Upper lobe of left lung (tissue), 6 donors: ENCODE results near the gene PTPN12. TPM values are rescaled to one million over a fixed set of nuclear protein-coding genes. Genes with fewer than 3 reads are reported as not detected.

Source experiments
- ATAC-seq, 2 donors: fragments of 200-7000 bp; cut with Tn5 transposase; one replicate each; pipeline ENCODE4 v1.9.1; 2022; ENCODE audit warnings: mild to moderate bottlenecking in 2 of 2, moderate library complexity in 2 of 2; ENCODE audit not compliant: low FRiP score in 2 of 2
- DNase-seq, 2 donors: peaks; one replicate each; pipeline ENCODE4 v3.0.0-alpha.2; 2019 to 2020
- H3K27ac ChIP-seq, 4 donors: fragments of 200-600 bp; sonication (generic); one replicate each; pipeline ENCODE4 v1.5.1; 2016 to 2019
- H3K27me3 ChIP-seq, 4 donors: fragments of 200-600 bp; sonication (generic); one replicate each; pipeline ENCODE4 v1.5.1; 2017 to 2019
- H3K36me3 ChIP-seq, 4 donors: fragments of 200-600 bp; sonication (generic); one replicate each; pipeline ENCODE4 v1.5.1; 2016 to 2019
- H3K4me1 ChIP-seq, 4 donors: fragments of 200-600 bp; sonication (generic); one replicate each; pipeline ENCODE4 v1.5.1; 2018 to 2019
- H3K4me3 ChIP-seq, 4 donors: fragments of 200-600 bp; sonication (generic); one replicate each; pipeline ENCODE4 v1.5.1; 2017 to 2019; ENCODE audit warnings: mild to moderate bottlenecking in 2 of 4, moderate library complexity in 1 of 4
- H3K9me3 ChIP-seq, 4 donors: fragments of 200-600 bp; sonication (generic); one replicate each; pipeline ENCODE4 v1.5.1; 2018 to 2019
- CTCF ChIP-seq, 6 experiments: fragments of 450-650 bp in 4 of 6; fragments of 200-600 bp in 2 of 6; sonication (generic) in 2 of 6; IDR thresholded peaks; one replicate each; pipeline ENCODE4 v1.5.1; 2016 to 2019; ENCODE audit warnings: antibody characterized with exemption in 6 of 6
- EP300 ChIP-seq, 4 donors: sonication (generic); formaldehyde crosslinking; IDR thresholded peaks; one replicate each; pipeline ENCODE4 v1.5.1; 2017; ENCODE audit warnings: antibody characterized with exemption in 4 of 4, control low read depth in 2 of 4
- POLR2A ChIP-seq, 4 donors: fragments of 450-650 bp; IDR thresholded peaks; one replicate each; pipeline ENCODE4 v1.5.1; 2016 to 2017; ENCODE audit warnings: antibody characterized with exemption in 4 of 4, mild to moderate bottlenecking in 2 of 4
- POLR2AphosphoS5 ChIP-seq, 2 donors: sonication (generic); formaldehyde crosslinking; IDR thresholded peaks; one replicate each; pipeline ENCODE4 v1.5.1; 2017; ENCODE audit warnings: antibody characterized with exemption in 2 of 2
- WGBS, 2 donors: methylation state at CpG; one replicate each; pipeline ENCODE4 v1.1.5; 2017 to 2018; 5-methylcytosine and 5-hydroxymethylcytosine counted together
- total RNA-seq, 6 donors: library from RNA; depleted of rRNA in 4 of 6; stranded (reverse); fragments of >200 nt in 4 of 6; gene quantifications; one replicate each; pipeline versions ENCODE4 v1.1.0 to v1.2.1, GENCODE V29; 2016 to 2021
- donor health status: DM: no; HTN: no; CAD: no; lungs with moderate emphysema.
- donor health status: DM: no; HTN: yes; CAD: no; lungs with severe emphysema.

The PTPN12 gene
- total RNA-seq, 6 donors from 2014 or later: 104 to 211 (median 136) TPM

- WGBS, 2 donors: 61 to 70% methylated on average over 5 of the region's 5 CpGs
- no peak for TF ChIP-seq POLR2A (IDR thresholded peaks at IDR 0.05)
- TF ChIP-seq EP300 (IDR thresholded peaks at IDR 0.05): no peak
- TF ChIP-seq POLR2AphosphoS5 (IDR thresholded peaks at IDR 0.05): no peak
- TF ChIP-seq CTCF (IDR thresholded peaks at IDR 0.05): no peak
- Histone ChIP-seq H3K36me3 (peaks cover 2 to 30% (median 8%) of the 10 kb centered on the region in 4 donors), H3K27me3 (no peaks in the 10 kb centered on the region), H3K4me1 (peaks cover 0 to 11% (median 3%) of the 10 kb centered on the region in 4 donors), H3K4me3 (no peak overlapping the region), H3K9me3 (no peaks in the 10 kb centered on the region), H3K27ac (no peak overlapping the region)
- DNase-seq (no peak), ATAC-seq (no peak)
Observed at GRCh38 chr7:77661816-77662215, 124.7 kb downstream of the PTPN12 start.

- no peak for TF ChIP-seq POLR2A (IDR thresholded peaks at IDR 0.05)
- TF ChIP-seq CTCF (IDR thresholded peaks at IDR 0.05): no peak
- TF ChIP-seq POLR2AphosphoS5 (IDR thresholded peaks at IDR 0.05): no peak
- no peak for TF ChIP-seq EP300 (IDR thresholded peaks at IDR 0.05)
- WGBS, 2 donors: 89 to 100% methylated on average over 2 of the region's 2 CpGs
- Histone ChIP-seq H3K36me3 (peaks cover 0 to 27% (median 6%) of the 10 kb centered on the region in 4 donors), H3K4me3 (no peak overlapping the region), H3K4me1 (peaks cover 0 to 7% (median 2%) of the 10 kb centered on the region in 4 donors), H3K27me3 (no peaks in the 10 kb centered on the region), H3K27ac (no peak overlapping the region), H3K9me3 (no peaks in the 10 kb centered on the region)
- DNase-seq (no peak), ATAC-seq (no peak)
Observed at GRCh38 chr7:77662869-77663268, 125.8 kb downstream of the PTPN12 start.

- peak overlapping the region in 1 of 4 donors; percentile 23 for H3K27ac ChIP-seq
- DNase-seq (no peak), ATAC-seq (no peak)
- no peaks in the 10 kb centered on the region for H3K9me3 ChIP-seq
- H3K4me3 ChIP-seq: no peak overlapping the region
- TF ChIP-seq POLR2AphosphoS5 (IDR thresholded peaks at IDR 0.05) (no peak), EP300 (IDR thresholded peaks at IDR 0.05) (no peak), POLR2A (IDR thresholded peaks at IDR 0.05) (no peak), CTCF (IDR thresholded peaks at IDR 0.05) (no peak)
- H3K27me3 ChIP-seq: no peaks in the 10 kb centered on the region
- peaks cover 0 to 5% (median 1%) of the 10 kb centered on the region in 4 donors for H3K4me1 ChIP-seq
- peaks cover 0 to 22% (median 3%) of the 10 kb centered on the region in 4 donors for H3K36me3 ChIP-seq
Observed at GRCh38 chr7:77664715-77665114, 127.6 kb downstream of the PTPN12 start.

- Histone ChIP-seq H3K9me3 (no peaks in the 10 kb centered on the region), H3K4me3 (no peak overlapping the region), H3K27me3 (no peaks in the 10 kb centered on the region), H3K36me3 (peaks cover 0 to 20% (median 2%) of the 10 kb centered on the region in 4 donors), H3K4me1 (peaks cover 0 to 5% (median 1%) of the 10 kb centered on the region in 4 donors), H3K27ac (peak overlapping the region in 1 of 4 donors; percentile 23)
- TF ChIP-seq EP300 (IDR thresholded peaks at IDR 0.05) (no peak), CTCF (IDR thresholded peaks at IDR 0.05) (no peak), POLR2AphosphoS5 (IDR thresholded peaks at IDR 0.05) (no peak), POLR2A (IDR thresholded peaks at IDR 0.05) (no peak)
- DNase-seq (no peak), ATAC-seq (no peak)
Observed at GRCh38 chr7:77665161-77665560, 128.1 kb downstream of the PTPN12 start.

- no peak for TF ChIP-seq CTCF (IDR thresholded peaks at IDR 0.05)
- TF ChIP-seq EP300 (IDR thresholded peaks at IDR 0.05): no peak
- no peak for TF ChIP-seq POLR2A (IDR thresholded peaks at IDR 0.05)
- no peak for TF ChIP-seq POLR2AphosphoS5 (IDR thresholded peaks at IDR 0.05)
- ATAC-seq (no peak), DNase-seq (no peak)
- Histone ChIP-seq H3K9me3 (no peaks in the 10 kb centered on the region), H3K27ac (no peak overlapping the region), H3K27me3 (no peaks in the 10 kb centered on the region), H3K4me1 (peaks cover 0 to 5% (median 1%) of the 10 kb centered on the region in 4 donors), H3K4me3 (no peak overlapping the region), H3K36me3 (peaks cover 0 to 19% (median 0%) of the 10 kb centered on the region in 4 donors)
- WGBS, 2 donors: 91 to 96% methylated on average over 6 of the region's 6 CpGs
Observed at GRCh38 chr7:77667459-77668086, 130.5 kb downstream of the PTPN12 start.
